OCI-LY7 (cell line): Measurements from ENCODE around the gene DYRK4.

Experiments used
- EZH2phosphoT487 ChIP-seq: fragments of 200-600 bp; sonication (generic); IDR thresholded peaks from 2 replicates; pipeline ENCODE4 v1.6.1; 2018; ENCODE audit warnings: low read depth, borderline replicate concordance, mild to moderate bottlenecking, mixed run types, antibody characterized with exemption, low read length, moderate library complexity, mixed read lengths
- TF ChIP-seq, protein P1 (sequence below): fragments of 200-600 bp; sonication (generic); conservative IDR thresholded peaks from 2 replicates; pipeline ENCODE4 v1.5.1; 2014; ENCODE audit warnings: mild to moderate bottlenecking, antibody characterized with exemption, low read length, moderate library complexity, mixed read lengths

GRCh38 chr12:4535871-4536270, 26.1 kb upstream of the DYRK4 start:
- TF ChIP-seq, protein P1, sequence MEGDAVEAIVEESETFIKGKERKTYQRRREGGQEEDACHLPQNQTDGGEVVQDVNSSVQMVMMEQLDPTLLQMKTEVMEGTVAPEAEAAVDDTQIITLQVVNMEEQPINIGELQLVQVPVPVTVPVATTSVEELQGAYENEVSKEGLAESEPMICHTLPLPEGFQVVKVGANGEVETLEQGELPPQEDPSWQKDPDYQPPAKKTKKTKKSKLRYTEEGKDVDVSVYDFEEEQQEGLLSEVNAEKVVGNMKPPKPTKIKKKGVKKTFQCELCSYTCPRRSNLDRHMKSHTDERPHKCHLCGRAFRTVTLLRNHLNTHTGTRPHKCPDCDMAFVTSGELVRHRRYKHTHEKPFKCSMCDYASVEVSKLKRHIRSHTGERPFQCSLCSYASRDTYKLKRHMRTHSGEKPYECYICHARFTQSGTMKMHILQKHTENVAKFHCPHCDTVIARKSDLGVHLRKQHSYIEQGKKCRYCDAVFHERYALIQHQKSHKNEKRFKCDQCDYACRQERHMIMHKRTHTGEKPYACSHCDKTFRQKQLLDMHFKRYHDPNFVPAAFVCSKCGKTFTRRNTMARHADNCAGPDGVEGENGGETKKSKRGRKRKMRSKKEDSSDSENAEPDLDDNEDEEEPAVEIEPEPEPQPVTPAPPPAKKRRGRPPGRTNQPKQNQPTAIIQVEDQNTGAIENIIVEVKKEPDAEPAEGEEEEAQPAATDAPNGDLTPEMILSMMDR: no peak
- no peak for TF ChIP-seq EZH2phosphoT487
